GM23338 (cell line): Measurements from ENCODE around the gene MAP3K8.

ENCODE experiments used
- CREB1 ChIP-seq: fragments of 250-450 bp; sonication (Bioruptor Pico); IDR thresholded peaks from 2 replicates; pipeline ENCODE4 v1.5.0; 2020; ENCODE audit warnings: low read depth, mild to moderate bottlenecking, moderate library complexity
- EZH2 ChIP-seq: fragments of 200-600 bp; sonication (generic); IDR thresholded peaks from one replicate; pipeline ENCODE4 v1.8.0; 2017; ENCODE audit warnings: antibody characterized with exemption, mild to moderate bottlenecking, low read depth; ENCODE audit not compliant: unreplicated experiment
- EZH2phosphoT487 ChIP-seq: fragments of 200-600 bp; sonication (generic); IDR thresholded peaks from one replicate; pipeline ENCODE4 v1.8.1; 2018; ENCODE audit warnings: antibody characterized with exemption; ENCODE audit not compliant: unreplicated experiment
- JUNB ChIP-seq: IDR thresholded peaks from one replicate; pipeline ENCODE4 v1.6.1; 2016; ENCODE audit warnings: antibody characterized with exemption; ENCODE audit not compliant: unreplicated experiment
- NANOG ChIP-seq: IDR thresholded peaks from 2 replicates; pipeline ENCODE4 v1.6.1; 2016; ENCODE audit warnings: antibody characterized with exemption, borderline replicate concordance
- POLR2AphosphoS5 ChIP-seq: IDR thresholded peaks from 2 replicates; pipeline ENCODE4 v1.6.1; 2016; ENCODE audit warnings: antibody characterized with exemption, low read depth
- STAT1 ChIP-seq: IDR thresholded peaks from one replicate; pipeline ENCODE4 v1.6.1; 2016; ENCODE audit warnings: antibody characterized with exemption; ENCODE audit not compliant: unreplicated experiment
- ZNF114 ChIP-seq: fragments of 250-450 bp; sonication (Bioruptor Pico); IDR thresholded peaks from 2 replicates; pipeline ENCODE4 v1.5.0; 2020; ENCODE audit warnings: mild to moderate bottlenecking, moderate library complexity
- ZNF331 ChIP-seq: fragments of 250-450 bp; sonication (Bioruptor Pico); IDR thresholded peaks from 2 replicates; pipeline ENCODE4 v1.5.0; 2020; ENCODE audit warnings: low read depth, mild to moderate bottlenecking, moderate library complexity
- TF ChIP-seq, protein P1 (sequence below), 2 experiments: fragments of 200-600 bp in 1 of 2; sonication (generic) in 1 of 2; conservative IDR thresholded peaks; 2 replicates each; pipeline versions ENCODE4 v1.5.1 to v1.6.1; 2016 to 2017; ENCODE audit warnings: antibody characterized with exemption in 2 of 2, low read depth in 2 of 2, mild to moderate bottlenecking in 2 of 2, moderate library complexity in 1 of 2
- TF ChIP-seq, protein P2 (sequence below): IDR thresholded peaks from one replicate; pipeline ENCODE4 v1.6.1; 2018; ENCODE audit warnings: antibody characterized with exemption; ENCODE audit not compliant: unreplicated experiment
- TF ChIP-seq, protein P3 (sequence below): IDR thresholded peaks from 2 replicates; pipeline ENCODE4 v1.6.1; 2016; ENCODE audit warnings: antibody characterized with exemption

DNA sequence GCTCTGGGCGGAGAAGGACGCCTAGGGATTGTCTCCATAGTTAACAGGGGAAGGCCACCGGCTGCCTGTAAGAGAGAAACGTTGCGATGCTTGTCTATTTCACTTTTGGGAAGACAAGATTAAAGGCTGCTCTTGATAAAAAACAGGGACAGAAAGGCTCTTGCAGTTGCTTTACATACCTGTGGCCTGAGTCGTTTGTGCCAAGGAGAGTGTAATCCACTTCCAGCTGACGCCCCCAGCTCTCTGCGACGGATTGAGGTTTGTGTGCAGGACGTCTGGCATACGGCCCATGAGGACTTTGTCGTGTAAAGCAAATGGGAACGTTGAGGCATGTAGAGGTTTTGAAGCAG is 1.1 kb downstream of the MAP3K8 start:
- TF ChIP-seq POLR2AphosphoS5 (no peak), CREB1 (CRISPR knock-in tag) (no peak), EZH2 (no peak), JUNB (no peak), EZH2phosphoT487 (no peak), STAT1 (no peak), NANOG (no peak), ZNF114 (CRISPR knock-in tag) (no peak), ZNF331 (CRISPR knock-in tag) (no peak)
- TF ChIP-seq, protein P1, sequence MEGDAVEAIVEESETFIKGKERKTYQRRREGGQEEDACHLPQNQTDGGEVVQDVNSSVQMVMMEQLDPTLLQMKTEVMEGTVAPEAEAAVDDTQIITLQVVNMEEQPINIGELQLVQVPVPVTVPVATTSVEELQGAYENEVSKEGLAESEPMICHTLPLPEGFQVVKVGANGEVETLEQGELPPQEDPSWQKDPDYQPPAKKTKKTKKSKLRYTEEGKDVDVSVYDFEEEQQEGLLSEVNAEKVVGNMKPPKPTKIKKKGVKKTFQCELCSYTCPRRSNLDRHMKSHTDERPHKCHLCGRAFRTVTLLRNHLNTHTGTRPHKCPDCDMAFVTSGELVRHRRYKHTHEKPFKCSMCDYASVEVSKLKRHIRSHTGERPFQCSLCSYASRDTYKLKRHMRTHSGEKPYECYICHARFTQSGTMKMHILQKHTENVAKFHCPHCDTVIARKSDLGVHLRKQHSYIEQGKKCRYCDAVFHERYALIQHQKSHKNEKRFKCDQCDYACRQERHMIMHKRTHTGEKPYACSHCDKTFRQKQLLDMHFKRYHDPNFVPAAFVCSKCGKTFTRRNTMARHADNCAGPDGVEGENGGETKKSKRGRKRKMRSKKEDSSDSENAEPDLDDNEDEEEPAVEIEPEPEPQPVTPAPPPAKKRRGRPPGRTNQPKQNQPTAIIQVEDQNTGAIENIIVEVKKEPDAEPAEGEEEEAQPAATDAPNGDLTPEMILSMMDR (conservative IDR thresholded peaks at IDR 0.05; ENCODE audit: low read depth in 2 of 2) = no peak
- TF ChIP-seq, protein P2, sequence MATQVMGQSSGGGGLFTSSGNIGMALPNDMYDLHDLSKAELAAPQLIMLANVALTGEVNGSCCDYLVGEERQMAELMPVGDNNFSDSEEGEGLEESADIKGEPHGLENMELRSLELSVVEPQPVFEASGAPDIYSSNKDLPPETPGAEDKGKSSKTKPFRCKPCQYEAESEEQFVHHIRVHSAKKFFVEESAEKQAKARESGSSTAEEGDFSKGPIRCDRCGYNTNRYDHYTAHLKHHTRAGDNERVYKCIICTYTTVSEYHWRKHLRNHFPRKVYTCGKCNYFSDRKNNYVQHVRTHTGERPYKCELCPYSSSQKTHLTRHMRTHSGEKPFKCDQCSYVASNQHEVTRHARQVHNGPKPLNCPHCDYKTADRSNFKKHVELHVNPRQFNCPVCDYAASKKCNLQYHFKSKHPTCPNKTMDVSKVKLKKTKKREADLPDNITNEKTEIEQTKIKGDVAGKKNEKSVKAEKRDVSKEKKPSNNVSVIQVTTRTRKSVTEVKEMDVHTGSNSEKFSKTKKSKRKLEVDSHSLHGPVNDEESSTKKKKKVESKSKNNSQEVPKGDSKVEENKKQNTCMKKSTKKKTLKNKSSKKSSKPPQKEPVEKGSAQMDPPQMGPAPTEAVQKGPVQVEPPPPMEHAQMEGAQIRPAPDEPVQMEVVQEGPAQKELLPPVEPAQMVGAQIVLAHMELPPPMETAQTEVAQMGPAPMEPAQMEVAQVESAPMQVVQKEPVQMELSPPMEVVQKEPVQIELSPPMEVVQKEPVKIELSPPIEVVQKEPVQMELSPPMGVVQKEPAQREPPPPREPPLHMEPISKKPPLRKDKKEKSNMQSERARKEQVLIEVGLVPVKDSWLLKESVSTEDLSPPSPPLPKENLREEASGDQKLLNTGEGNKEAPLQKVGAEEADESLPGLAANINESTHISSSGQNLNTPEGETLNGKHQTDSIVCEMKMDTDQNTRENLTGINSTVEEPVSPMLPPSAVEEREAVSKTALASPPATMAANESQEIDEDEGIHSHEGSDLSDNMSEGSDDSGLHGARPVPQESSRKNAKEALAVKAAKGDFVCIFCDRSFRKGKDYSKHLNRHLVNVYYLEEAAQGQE = no peak
- TF ChIP-seq, protein P3, sequence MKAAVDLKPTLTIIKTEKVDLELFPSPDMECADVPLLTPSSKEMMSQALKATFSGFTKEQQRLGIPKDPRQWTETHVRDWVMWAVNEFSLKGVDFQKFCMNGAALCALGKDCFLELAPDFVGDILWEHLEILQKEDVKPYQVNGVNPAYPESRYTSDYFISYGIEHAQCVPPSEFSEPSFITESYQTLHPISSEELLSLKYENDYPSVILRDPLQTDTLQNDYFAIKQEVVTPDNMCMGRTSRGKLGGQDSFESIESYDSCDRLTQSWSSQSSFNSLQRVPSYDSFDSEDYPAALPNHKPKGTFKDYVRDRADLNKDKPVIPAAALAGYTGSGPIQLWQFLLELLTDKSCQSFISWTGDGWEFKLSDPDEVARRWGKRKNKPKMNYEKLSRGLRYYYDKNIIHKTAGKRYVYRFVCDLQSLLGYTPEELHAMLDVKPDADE = no peak
